HCT116 (cell line): ENCODE data around the gene AGK. TPM values are rescaled to one million over a fixed set of nuclear protein-coding genes. Genes with fewer than 3 reads are reported as not detected.

Experiments
- ATAC-seq: fragments of 200-7000 bp; cut with Tn5 transposase; 2 replicates; pipeline ENCODE4 v1.9.1; 2020; ENCODE audit warnings: mild to moderate bottlenecking, moderate library complexity
- BruUV-seq: library from RNA; stranded (reverse); fragments of 400-500 nt; replicated peaks from 2 replicates; lab custom pipeline; 2021; lab: Mats Ljungman, UMichigan
- CTCF ChIA-PET: fragments of 300-600 bp; sonication (Branson Sonifier 250); formaldehyde crosslinking; loops from one replicate; lab custom pipeline; 2021; ENCODE audit warnings: antibody characterized with exemption; lab: Charles Lee
- POLR2A ChIA-PET: fragments of 300-600, 350-600 bp; sonication (Branson Sonifier 250); formaldehyde crosslinking; loops from one replicate; lab custom pipeline; 2021; ENCODE audit warnings: antibody characterized with exemption; lab: Charles Lee
- RAD21 ChIA-PET, 2 experiments: fragments of 300-600 bp; sonication (Branson Sonifier 250); formaldehyde crosslinking; loops; one replicate each; lab custom pipeline; 2023; ENCODE audit warnings: low total read pairs in 2 of 2; ENCODE audit not compliant: uncharacterized antibody in 2 of 2, unreplicated experiment in 2 of 2, low non-redundant PET in 1 of 2; lab: Charles Lee
- DNase-seq: peaks from one replicate; pipeline ENCODE4 v3.0.0-alpha.2; 2010; ENCODE audit warnings: low read depth, low spot score
- H2AFZ ChIP-seq: fragments of 200-600 bp; shearing (Covaris generic), sonication (generic); 2 replicates; pipeline ENCODE4 v1.6.1; 2017; ENCODE audit warnings: low read depth, mixed run types, mixed read lengths, antibody characterized with exemption, low read length; ENCODE audit not compliant: poor library complexity, severe bottlenecking
- H3K27ac ChIP-seq: 2 replicates; pipeline ENCODE4 v1.5.1; 2012; ENCODE audit warnings: low read depth, low read length
- H3K27me3 ChIP-seq: fragments of 200-600 bp; sonication (generic); 2 replicates; pipeline ENCODE4 v1.6.1; 2016; ENCODE audit warnings: mixed run types, low read length, mixed read lengths; ENCODE audit not compliant: insufficient read depth
- H3K36me3 ChIP-seq, 2 experiments: fragments of 200-500 bp in 1 of 2; fragments of 200-600 bp in 1 of 2; sonication (Bioruptor generic) in 1 of 2; sonication (generic) in 1 of 2; 2 replicates each; pipeline versions ENCODE4 v1.5.1 to v1.6.1; 2014 to 2016; ENCODE audit warnings: low read length in 2 of 2, inconsistent platforms in 1 of 2, mixed read lengths in 1 of 2, mixed run types in 1 of 2; ENCODE audit not compliant: insufficient read depth in 2 of 2, control insufficient read depth in 1 of 2
- H3K4me1 ChIP-seq, 2 experiments: fragments of 200-600 bp in 1 of 2; sonication (generic) in 1 of 2; 2 replicates each; pipeline versions ENCODE4 v1.5.1 to v1.6.1; 2012 to 2017; ENCODE audit warnings: low read length in 2 of 2, inconsistent platforms in 1 of 2, mild to moderate bottlenecking in 1 of 2, mixed read lengths in 1 of 2, mixed run types in 1 of 2, moderate library complexity in 1 of 2; ENCODE audit not compliant: insufficient read depth in 2 of 2, control insufficient read depth in 1 of 2
- H3K4me2 ChIP-seq: fragments of 200-600 bp; sonication (generic); 2 replicates; pipeline ENCODE4 v1.6.1; 2017; ENCODE audit warnings: mixed run types, low read length, mixed read lengths
- H3K4me3 ChIP-seq, 2 experiments: fragments of 200-600 bp in 1 of 2; sonication (generic) in 1 of 2; replicated peaks in 1 of 2; 2 replicates each; pipeline ENCODE4 v1.5.1; 2011 to 2016; ENCODE audit warnings: low read length in 2 of 2, control low read depth in 1 of 2, low read depth in 1 of 2, mild to moderate bottlenecking in 1 of 2, mixed read lengths in 1 of 2, mixed run types in 1 of 2
- H3K79me2 ChIP-seq: fragments of 200-600 bp; sonication (generic); 2 replicates; pipeline ENCODE4 v1.6.1; 2017; ENCODE audit warnings: mild to moderate bottlenecking, mixed run types, low read length, moderate library complexity, mixed read lengths; ENCODE audit not compliant: insufficient read depth
- H3K9ac ChIP-seq: fragments of 200-600 bp; sonication (generic); 2 replicates; pipeline ENCODE4 v1.6.1; 2016; ENCODE audit warnings: low read length, mixed read lengths
- H3K9me2 ChIP-seq: fragments of 200-600 bp; sonication (generic), shearing (Covaris generic); 2 replicates; pipeline ENCODE4 v1.6.1; 2017; ENCODE audit warnings: mixed run types, mild to moderate bottlenecking, moderate library complexity; ENCODE audit not compliant: insufficient read depth
- H3K9me3 ChIP-seq, 2 experiments: fragments of 200-500 bp in 1 of 2; fragments of 200-600 bp in 1 of 2; sonication (Bioruptor generic) in 1 of 2; sonication (generic) in 1 of 2; 2 replicates each; pipeline ENCODE4 v1.6.1; 2014 to 2017; ENCODE audit warnings: low read length in 2 of 2, mixed read lengths in 2 of 2, inconsistent platforms in 1 of 2, low read depth in 1 of 2, mild to moderate bottlenecking in 1 of 2, mixed run types in 1 of 2, moderate library complexity in 1 of 2; ENCODE audit not compliant: control insufficient read depth in 1 of 2, insufficient read depth in 1 of 2
- H4K20me1 ChIP-seq: fragments of 200-600 bp; sonication (generic), shearing (Covaris generic); 2 replicates; pipeline ENCODE4 v1.6.1; 2017; ENCODE audit warnings: mixed run types, mild to moderate bottlenecking, moderate library complexity; ENCODE audit not compliant: insufficient read depth
- CBX3 ChIP-seq: IDR thresholded peaks from 2 replicates; pipeline ENCODE4 v1.6.1; 2012; ENCODE audit warnings: low read depth
- CEBPB ChIP-seq: IDR thresholded peaks from 2 replicates; pipeline ENCODE4 v1.6.1; 2012; ENCODE audit warnings: low read depth
- EGR1 ChIP-seq: IDR thresholded peaks from 2 replicates; pipeline ENCODE4 v1.6.1; 2012; ENCODE audit warnings: low read depth
- ELF1 ChIP-seq: IDR thresholded peaks from 2 replicates; pipeline ENCODE4 v1.6.1; 2012; ENCODE audit warnings: low read depth, borderline replicate concordance
- EZH2 ChIP-seq: fragments of 200-600 bp; sonication (generic); IDR thresholded peaks from 2 replicates; pipeline ENCODE4 v1.6.1; 2017; ENCODE audit warnings: antibody characterized with exemption, mixed run types
- EZH2phosphoT487 ChIP-seq: fragments of 200-600 bp; IDR thresholded peaks from 2 replicates; pipeline ENCODE4 v1.6.1; 2018; ENCODE audit warnings: antibody characterized with exemption, borderline replicate concordance
- FOSL1 ChIP-seq: IDR thresholded peaks from 2 replicates; pipeline ENCODE4 v1.6.1; 2012; ENCODE audit warnings: low read depth
- JUND ChIP-seq: IDR thresholded peaks from 2 replicates; pipeline ENCODE4 v1.6.1; 2012
- POLR2A ChIP-seq: IDR thresholded peaks from 2 replicates; pipeline ENCODE4 v1.7.0; 2011; ENCODE audit warnings: borderline replicate concordance; ENCODE audit not compliant: insufficient read depth, insufficient read length; ENCODE audit errors: extremely low read depth
- RAD21 ChIP-seq: IDR thresholded peaks from 2 replicates; pipeline ENCODE4 v1.6.1; 2012; ENCODE audit warnings: low read depth, mild to moderate bottlenecking
- SIN3A ChIP-seq: IDR thresholded peaks from 2 replicates; pipeline ENCODE4 v1.6.1; 2012; ENCODE audit warnings: low read depth
- SP1 ChIP-seq: IDR thresholded peaks from 2 replicates; pipeline ENCODE4 v1.6.1; 2012; ENCODE audit warnings: low read depth
- TCF7L2 ChIP-seq: IDR thresholded peaks from 2 replicates; pipeline ENCODE4 v1.7.0; 2011; ENCODE audit warnings: borderline replicate concordance, inconsistent platforms; ENCODE audit not compliant: insufficient read depth, insufficient read length; ENCODE audit errors: extremely low read depth
- YY1 ChIP-seq: IDR thresholded peaks from 2 replicates; pipeline ENCODE4 v1.6.1; 2011; ENCODE audit warnings: low read length, low read depth, moderate library complexity, mild to moderate bottlenecking; ENCODE audit not compliant: insufficient replicate concordance; ENCODE audit errors: extremely low read depth
- ZFX ChIP-seq: fragments of 450-650 bp; IDR thresholded peaks from 2 replicates; pipeline ENCODE4 v1.6.1; 2017
- ZNF274 ChIP-seq: fragments of 200-500 bp; sonication (Bioruptor generic); IDR thresholded peaks from 2 replicates; pipeline ENCODE4 v1.6.1; 2014; ENCODE audit warnings: mild to moderate bottlenecking, low read depth, low read length, inconsistent platforms
- intact Hi-C: fragments of 100-400 bp; cut with micrococcal nuclease; formaldehyde crosslinking; loops from 2 replicates; pipeline ENCODE4 v1.10.0; 2022
- total RNA-seq: library from RNA; stranded (reverse); gene quantifications from one replicate; pipeline ENCODE4 v1.2.1, GENCODE V29; 2021; ENCODE audit not compliant: unreplicated experiment
- TF ChIP-seq, protein P1 (sequence below): IDR thresholded peaks from 2 replicates; pipeline ENCODE4 v1.6.1; 2011; ENCODE audit warnings: mild to moderate bottlenecking, low read length, moderate library complexity; ENCODE audit not compliant: insufficient replicate concordance; ENCODE audit errors: extremely low read depth
- TF ChIP-seq, protein P2 (sequence below): IDR thresholded peaks from 2 replicates; pipeline ENCODE4 v1.6.1; 2012; ENCODE audit warnings: low read depth
- TF ChIP-seq, protein P3 (sequence below), 3 experiments: fragments of 200-600 bp in 1 of 3; sonication (generic) in 1 of 3; IDR thresholded peaks in 2 of 3; conservative IDR thresholded peaks in 1 of 3; 2 replicates each; pipeline ENCODE4 v1.5.1; 2012 to 2017; ENCODE audit warnings: low read depth in 2 of 3, low read length in 2 of 3, antibody characterized with exemption in 1 of 3, borderline replicate concordance in 1 of 3, control low read depth in 1 of 3, mild to moderate bottlenecking in 1 of 3, mixed read lengths in 1 of 3, mixed run types in 1 of 3, moderate library complexity in 1 of 3; ENCODE audit not compliant: insufficient read depth in 1 of 3
- TF ChIP-seq, protein P4 (sequence below): IDR thresholded peaks from 2 replicates; pipeline ENCODE4 v1.6.1; 2012

The AGK gene
- total RNA-seq, 1 experiment from 2014 or later = 36.3 TPM

DNA sequence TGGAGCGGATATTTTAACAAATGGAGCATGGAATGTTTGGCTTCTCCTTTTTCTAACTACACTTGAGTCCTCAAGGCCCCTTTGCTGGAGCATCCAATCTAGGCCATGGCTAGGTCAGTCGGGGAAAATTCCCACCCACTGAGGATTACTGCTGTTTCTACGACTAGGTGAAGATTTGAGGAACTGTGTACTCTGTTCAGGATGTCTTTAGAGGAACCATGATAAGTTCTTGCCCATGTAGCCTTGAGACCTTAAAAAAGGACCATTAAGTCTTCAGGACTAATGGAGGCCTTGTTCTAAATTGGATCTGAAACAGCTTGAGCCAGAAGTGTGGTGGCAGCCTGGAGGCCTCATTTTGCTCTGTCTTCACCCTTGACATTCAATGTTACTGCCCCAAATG lies 6.2 kb downstream of the AGK start:
- H3K27ac ChIP-seq = no peak overlapping the region
- no peak overlapping the region for H2AFZ ChIP-seq
- peaks cover 18% of the 10 kb centered on the region for H3K79me2 ChIP-seq
- no peaks in the 10 kb centered on the region for H3K9me3 ChIP-seq
- CTCF ChIA-PET = no interaction called here
- H3K4me2 ChIP-seq = no peak overlapping the region
- H3K9ac ChIP-seq = no peak overlapping the region
- no peak for DNase-seq
- TF ChIP-seq RAD21 (no peak), POLR2A (no peak), EGR1 (no peak), CBX3 (no peak), CEBPB (no peak), TCF7L2 (no peak), EZH2phosphoT487 (no peak), JUND (no peak), ZFX (no peak), SP1 (no peak), ZNF274 (no peak), FOSL1 (no peak), SIN3A (no peak), ELF1 (no peak), YY1 (no peak), EZH2 (no peak)
- TF ChIP-seq, protein P1, sequence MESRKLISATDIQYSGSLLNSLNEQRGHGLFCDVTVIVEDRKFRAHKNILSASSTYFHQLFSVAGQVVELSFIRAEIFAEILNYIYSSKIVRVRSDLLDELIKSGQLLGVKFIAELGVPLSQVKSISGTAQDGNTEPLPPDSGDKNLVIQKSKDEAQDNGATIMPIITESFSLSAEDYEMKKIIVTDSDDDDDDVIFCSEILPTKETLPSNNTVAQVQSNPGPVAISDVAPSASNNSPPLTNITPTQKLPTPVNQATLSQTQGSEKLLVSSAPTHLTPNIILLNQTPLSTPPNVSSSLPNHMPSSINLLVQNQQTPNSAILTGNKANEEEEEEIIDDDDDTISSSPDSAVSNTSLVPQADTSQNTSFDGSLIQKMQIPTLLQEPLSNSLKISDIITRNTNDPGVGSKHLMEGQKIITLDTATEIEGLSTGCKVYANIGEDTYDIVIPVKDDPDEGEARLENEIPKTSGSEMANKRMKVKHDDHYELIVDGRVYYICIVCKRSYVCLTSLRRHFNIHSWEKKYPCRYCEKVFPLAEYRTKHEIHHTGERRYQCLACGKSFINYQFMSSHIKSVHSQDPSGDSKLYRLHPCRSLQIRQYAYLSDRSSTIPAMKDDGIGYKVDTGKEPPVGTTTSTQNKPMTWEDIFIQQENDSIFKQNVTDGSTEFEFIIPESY = no peak
- TF ChIP-seq, protein P2, sequence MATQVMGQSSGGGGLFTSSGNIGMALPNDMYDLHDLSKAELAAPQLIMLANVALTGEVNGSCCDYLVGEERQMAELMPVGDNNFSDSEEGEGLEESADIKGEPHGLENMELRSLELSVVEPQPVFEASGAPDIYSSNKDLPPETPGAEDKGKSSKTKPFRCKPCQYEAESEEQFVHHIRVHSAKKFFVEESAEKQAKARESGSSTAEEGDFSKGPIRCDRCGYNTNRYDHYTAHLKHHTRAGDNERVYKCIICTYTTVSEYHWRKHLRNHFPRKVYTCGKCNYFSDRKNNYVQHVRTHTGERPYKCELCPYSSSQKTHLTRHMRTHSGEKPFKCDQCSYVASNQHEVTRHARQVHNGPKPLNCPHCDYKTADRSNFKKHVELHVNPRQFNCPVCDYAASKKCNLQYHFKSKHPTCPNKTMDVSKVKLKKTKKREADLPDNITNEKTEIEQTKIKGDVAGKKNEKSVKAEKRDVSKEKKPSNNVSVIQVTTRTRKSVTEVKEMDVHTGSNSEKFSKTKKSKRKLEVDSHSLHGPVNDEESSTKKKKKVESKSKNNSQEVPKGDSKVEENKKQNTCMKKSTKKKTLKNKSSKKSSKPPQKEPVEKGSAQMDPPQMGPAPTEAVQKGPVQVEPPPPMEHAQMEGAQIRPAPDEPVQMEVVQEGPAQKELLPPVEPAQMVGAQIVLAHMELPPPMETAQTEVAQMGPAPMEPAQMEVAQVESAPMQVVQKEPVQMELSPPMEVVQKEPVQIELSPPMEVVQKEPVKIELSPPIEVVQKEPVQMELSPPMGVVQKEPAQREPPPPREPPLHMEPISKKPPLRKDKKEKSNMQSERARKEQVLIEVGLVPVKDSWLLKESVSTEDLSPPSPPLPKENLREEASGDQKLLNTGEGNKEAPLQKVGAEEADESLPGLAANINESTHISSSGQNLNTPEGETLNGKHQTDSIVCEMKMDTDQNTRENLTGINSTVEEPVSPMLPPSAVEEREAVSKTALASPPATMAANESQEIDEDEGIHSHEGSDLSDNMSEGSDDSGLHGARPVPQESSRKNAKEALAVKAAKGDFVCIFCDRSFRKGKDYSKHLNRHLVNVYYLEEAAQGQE = no peak
- TF ChIP-seq, protein P3, sequence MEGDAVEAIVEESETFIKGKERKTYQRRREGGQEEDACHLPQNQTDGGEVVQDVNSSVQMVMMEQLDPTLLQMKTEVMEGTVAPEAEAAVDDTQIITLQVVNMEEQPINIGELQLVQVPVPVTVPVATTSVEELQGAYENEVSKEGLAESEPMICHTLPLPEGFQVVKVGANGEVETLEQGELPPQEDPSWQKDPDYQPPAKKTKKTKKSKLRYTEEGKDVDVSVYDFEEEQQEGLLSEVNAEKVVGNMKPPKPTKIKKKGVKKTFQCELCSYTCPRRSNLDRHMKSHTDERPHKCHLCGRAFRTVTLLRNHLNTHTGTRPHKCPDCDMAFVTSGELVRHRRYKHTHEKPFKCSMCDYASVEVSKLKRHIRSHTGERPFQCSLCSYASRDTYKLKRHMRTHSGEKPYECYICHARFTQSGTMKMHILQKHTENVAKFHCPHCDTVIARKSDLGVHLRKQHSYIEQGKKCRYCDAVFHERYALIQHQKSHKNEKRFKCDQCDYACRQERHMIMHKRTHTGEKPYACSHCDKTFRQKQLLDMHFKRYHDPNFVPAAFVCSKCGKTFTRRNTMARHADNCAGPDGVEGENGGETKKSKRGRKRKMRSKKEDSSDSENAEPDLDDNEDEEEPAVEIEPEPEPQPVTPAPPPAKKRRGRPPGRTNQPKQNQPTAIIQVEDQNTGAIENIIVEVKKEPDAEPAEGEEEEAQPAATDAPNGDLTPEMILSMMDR (IDR thresholded peaks at IDR 0.05 in 2 of 3, conservative IDR thresholded peaks at IDR 0.05 in 1 of 3; ENCODE audit: borderline replicate concordance in 1 of 3, insufficient read depth in 1 of 3, low read depth in 2 of 3, low read length in 2 of 3) = no peak
- TF ChIP-seq, protein P4, sequence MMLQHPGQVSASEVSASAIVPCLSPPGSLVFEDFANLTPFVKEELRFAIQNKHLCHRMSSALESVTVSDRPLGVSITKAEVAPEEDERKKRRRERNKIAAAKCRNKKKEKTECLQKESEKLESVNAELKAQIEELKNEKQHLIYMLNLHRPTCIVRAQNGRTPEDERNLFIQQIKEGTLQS = no peak
- no TSS peak for BruUV-seq
- H3K4me3 ChIP-seq = no peak overlapping the region
- intact Hi-C loops = loop anchor here (10.0 kb wide), 1 partner anchor 177 kb away; the partner anchor contains the start of gene SSBP1
- RAD21 ChIA-PET = no interaction called here
- H3K27me3 ChIP-seq = no peaks in the 10 kb centered on the region
- no peaks in the 10 kb centered on the region for H4K20me1 ChIP-seq
- H3K36me3 ChIP-seq = peaks cover 7 to 15% of the 10 kb centered on the region in 2 experiments; a peak in 2 of 4 replicates
- peaks cover 0 to 2% of the 10 kb centered on the region in 2 experiments; a peak in 1 of 4 replicates for H3K4me1 ChIP-seq
- H3K9me2 ChIP-seq = no peaks in the 10 kb centered on the region
- no peak for ATAC-seq
- POLR2A ChIA-PET = no interaction called here
